DND-41 (cell line): ENCODE measurements around the gene TMEM250.

Experiments
- ATAC-seq: fragments of 200-7000 bp; cut with Tn5 transposase; 3 replicates; pipeline ENCODE4 v1.9.1; 2021; ENCODE audit warnings: low read depth; ENCODE audit not compliant: insufficient read depth
- DNase-seq: peaks from one replicate; pipeline ENCODE4 v3.0.0-alpha.2; 2020
- H2AFZ ChIP-seq: 2 replicates; pipeline ENCODE4 v1.6.0; 2012; ENCODE audit warnings: low read depth, low read length
- H3K27ac ChIP-seq: 2 replicates; pipeline ENCODE4 v1.5.1; 2012; ENCODE audit warnings: low read length, inconsistent platforms
- H3K27me3 ChIP-seq: fragments of 200-600 bp; sonication (generic); 2 replicates; pipeline ENCODE4 v1.6.0; 2012; ENCODE audit warnings: low read length, mild to moderate bottlenecking, inconsistent platforms; ENCODE audit not compliant: insufficient read depth, poor library complexity
- H3K36me3 ChIP-seq: 2 replicates; pipeline ENCODE4 v1.5.1; 2012; ENCODE audit warnings: low read length, inconsistent platforms; ENCODE audit not compliant: insufficient read depth
- H3K4me1 ChIP-seq: 2 replicates; pipeline ENCODE4 v1.5.1; 2012; ENCODE audit warnings: mild to moderate bottlenecking, low read length; ENCODE audit not compliant: insufficient read depth
- H3K4me2 ChIP-seq: 2 replicates; pipeline ENCODE4 v1.6.0; 2012; ENCODE audit warnings: mild to moderate bottlenecking, moderate library complexity, low read length, inconsistent platforms; ENCODE audit not compliant: insufficient read depth
- H3K4me3 ChIP-seq, 2 experiments: fragments of 200-600 bp in 1 of 2; shearing (Covaris generic) in 1 of 2; 2 replicates each; pipeline ENCODE4 v1.5.1; 2012 to 2016; ENCODE audit warnings: inconsistent platforms in 2 of 2, low read length in 2 of 2, mild to moderate bottlenecking in 2 of 2, low read depth in 1 of 2, moderate library complexity in 1 of 2
- H3K79me2 ChIP-seq: 2 replicates; pipeline ENCODE4 v1.6.0; 2012; ENCODE audit warnings: low read length, inconsistent platforms; ENCODE audit not compliant: insufficient read depth
- H3K9ac ChIP-seq: 2 replicates; pipeline ENCODE4 v1.6.0; 2012; ENCODE audit warnings: low read depth, mild to moderate bottlenecking, inconsistent platforms, low read length, moderate library complexity
- H3K9me3 ChIP-seq: 2 replicates; pipeline ENCODE4 v1.5.1; 2012; ENCODE audit warnings: low read length, moderate library complexity, mild to moderate bottlenecking, inconsistent platforms; ENCODE audit not compliant: insufficient read depth, severe bottlenecking
- H4K20me1 ChIP-seq: 2 replicates; pipeline ENCODE4 v1.6.0; 2012; ENCODE audit warnings: low read length; ENCODE audit not compliant: insufficient read depth
- CTCF ChIP-seq: IDR thresholded peaks from 2 replicates; pipeline ENCODE4 v1.5.1; 2012; ENCODE audit warnings: borderline replicate concordance, low read length, moderate library complexity, mild to moderate bottlenecking; ENCODE audit not compliant: poor library complexity, severe bottlenecking; ENCODE audit errors: extremely low read depth
- EZH2 ChIP-seq: IDR thresholded peaks from 3 replicates; pipeline ENCODE4 v1.6.1; 2012; ENCODE audit warnings: borderline replicate concordance, low read depth, mild to moderate bottlenecking, moderate library complexity, low read length, inconsistent platforms; ENCODE audit not compliant: severe bottlenecking

TMEM250 gene

GRCh38 chr9:136142414-136142796 lies 23.7 kb upstream of the TMEM250 start:
- Histone ChIP-seq H3K27me3 (no peaks in the 10 kb centered on the region), H3K4me2 (no peak overlapping the region), H3K79me2 (no peaks in the 10 kb centered on the region), H3K4me3 (no peak overlapping the region), H3K9me3 (no peaks in the 10 kb centered on the region), H3K9ac (no peak overlapping the region), H3K4me1 (no peaks in the 10 kb centered on the region), H2AFZ (no peak overlapping the region), H3K27ac (no peak overlapping the region), H4K20me1 (no peaks in the 10 kb centered on the region), H3K36me3 (no peaks in the 10 kb centered on the region)
- TF ChIP-seq CTCF (no peak), EZH2 (no peak)
- DNase-seq (no peak), ATAC-seq (no peak)

DNA sequence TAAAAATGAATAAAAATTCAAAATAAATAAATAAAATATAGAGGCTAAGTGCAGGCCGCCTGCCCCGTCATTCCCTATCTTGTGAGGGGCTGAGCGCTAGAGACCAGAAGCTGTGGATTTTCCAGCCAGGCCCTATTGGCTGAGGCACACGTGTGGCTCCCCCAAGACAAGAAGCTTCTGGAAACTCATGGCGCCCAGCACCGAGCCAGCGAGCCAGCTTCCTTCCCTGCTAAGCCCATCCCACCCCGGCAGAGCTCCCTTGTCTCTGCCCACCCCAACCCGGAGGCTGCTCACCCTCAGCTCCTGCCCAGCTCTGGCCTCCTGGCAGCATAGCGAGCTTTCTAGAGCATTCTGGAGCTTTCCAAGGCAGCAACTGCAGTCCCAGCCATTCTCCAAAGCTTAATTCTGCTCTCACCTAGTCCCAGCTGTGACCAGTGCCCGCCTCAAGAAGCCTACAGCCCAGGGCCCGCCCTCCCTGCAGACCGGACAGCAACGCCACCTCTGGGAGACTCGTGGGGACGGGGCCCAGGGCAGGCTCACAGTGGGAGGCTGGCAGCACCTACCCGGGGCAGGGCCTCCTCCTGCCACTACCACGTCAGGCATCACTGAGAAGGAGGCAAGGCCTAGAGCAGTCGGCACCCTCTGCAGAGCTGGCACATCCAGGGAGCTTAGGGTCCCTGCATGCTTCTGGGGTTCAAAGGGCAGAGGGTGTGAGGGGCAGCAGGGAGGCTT lies 23.2 kb upstream of the TMEM250 start:
- no peak overlapping the region for H3K9ac ChIP-seq
- no peak for TF ChIP-seq EZH2
- TF ChIP-seq CTCF = no peak
- H3K9me3 ChIP-seq = no peaks in the 10 kb centered on the region
- DNase-seq (no peak), ATAC-seq (no peak)
- H3K27me3 ChIP-seq = no peaks in the 10 kb centered on the region
- H3K36me3 ChIP-seq = no peaks in the 10 kb centered on the region
- H3K4me1 ChIP-seq = no peaks in the 10 kb centered on the region
- H3K4me3 ChIP-seq = no peak overlapping the region
- H3K79me2 ChIP-seq = no peaks in the 10 kb centered on the region
- H3K27ac ChIP-seq = no peak overlapping the region
- no peak overlapping the region for H2AFZ ChIP-seq
- no peak overlapping the region for H3K4me2 ChIP-seq
- no peaks in the 10 kb centered on the region for H4K20me1 ChIP-seq

DNA sequence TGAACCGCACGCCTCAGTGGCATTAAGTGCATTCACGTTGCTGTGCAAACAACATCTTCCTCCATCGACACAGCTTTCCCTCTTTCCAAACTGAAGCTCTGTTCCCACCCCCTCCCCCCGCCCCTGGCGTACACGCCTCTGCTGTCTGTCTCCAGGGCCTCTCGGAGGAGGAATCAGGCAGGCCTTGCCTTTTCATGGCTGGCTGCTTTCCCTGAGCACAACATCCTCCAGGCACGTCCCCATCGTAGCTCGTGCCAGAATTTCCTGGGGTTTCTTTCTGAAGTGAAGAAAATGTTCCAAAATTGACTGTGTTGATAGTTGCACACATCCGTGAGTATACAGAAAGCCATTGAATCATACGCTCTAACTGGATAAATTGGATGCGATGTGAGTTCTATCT lies 22.3 kb upstream of the TMEM250 start:
- Histone ChIP-seq H3K27me3 (no peaks in the 10 kb centered on the region), H3K4me3 (no peak overlapping the region), H3K27ac (no peak overlapping the region), H3K4me2 (no peak overlapping the region), H3K4me1 (no peaks in the 10 kb centered on the region), H3K36me3 (no peaks in the 10 kb centered on the region), H3K79me2 (no peaks in the 10 kb centered on the region), H3K9ac (no peak overlapping the region), H3K9me3 (no peaks in the 10 kb centered on the region), H2AFZ (no peak overlapping the region), H4K20me1 (no peaks in the 10 kb centered on the region)
- TF ChIP-seq CTCF = no peak
- no peak for TF ChIP-seq EZH2
- ATAC-seq (no peak), DNase-seq (no peak)

DNA sequence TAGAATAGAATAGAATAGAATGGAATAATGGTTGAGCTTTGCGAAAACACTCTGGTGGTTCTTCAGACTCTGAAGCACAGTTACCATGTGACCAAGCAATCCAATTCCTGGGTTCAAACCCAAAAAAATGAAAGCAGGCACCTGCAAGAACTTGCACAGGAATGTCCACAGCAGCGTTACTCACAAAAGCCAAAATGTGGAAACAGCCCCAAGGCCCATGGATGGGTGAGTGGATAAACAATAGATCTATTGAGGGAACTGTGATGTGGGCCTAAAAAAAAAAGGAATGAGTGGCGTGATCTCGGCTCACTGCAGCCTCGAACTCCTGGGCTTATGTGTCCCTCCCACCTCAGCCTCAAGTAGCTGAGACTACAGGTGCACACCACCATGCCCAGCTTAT lies 21.4 kb upstream of the TMEM250 start:
- H3K9ac ChIP-seq = no peak overlapping the region
- no peaks in the 10 kb centered on the region for H3K4me1 ChIP-seq
- no peaks in the 10 kb centered on the region for H3K79me2 ChIP-seq
- ATAC-seq (no peak), DNase-seq (no peak)
- H3K4me2 ChIP-seq = no peak overlapping the region
- no peaks in the 10 kb centered on the region for H4K20me1 ChIP-seq
- H2AFZ ChIP-seq = no peak overlapping the region
- H3K9me3 ChIP-seq = no peaks in the 10 kb centered on the region
- H3K27ac ChIP-seq = no peak overlapping the region
- TF ChIP-seq CTCF (no peak), EZH2 (no peak)
- H3K27me3 ChIP-seq = no peaks in the 10 kb centered on the region
- no peak overlapping the region for H3K4me3 ChIP-seq
- H3K36me3 ChIP-seq = no peaks in the 10 kb centered on the region
